Stimulated activated CD4-positive, alpha-beta T cell treated with anti-CD3 and anti-CD28 coated beads, Interleukin-15, amount 100 ng/mL, for 1 hour (primary cell): ENCODE data around the gene ACAD9.
"Not testable (repeated sequence)": the region's sequence is repeated elsewhere in the genome, so short reads cannot be mapped to it uniquely, and the experiment has no call there.

Experiments used
- DNase-seq, 2 donors: peaks; one replicate each; pipeline ENCODE4 v3.0.0-alpha.2; 2020; ENCODE audit warnings: low read depth in 1 of 2, low spot score in 1 of 2

ACAD9 gene

DNA sequence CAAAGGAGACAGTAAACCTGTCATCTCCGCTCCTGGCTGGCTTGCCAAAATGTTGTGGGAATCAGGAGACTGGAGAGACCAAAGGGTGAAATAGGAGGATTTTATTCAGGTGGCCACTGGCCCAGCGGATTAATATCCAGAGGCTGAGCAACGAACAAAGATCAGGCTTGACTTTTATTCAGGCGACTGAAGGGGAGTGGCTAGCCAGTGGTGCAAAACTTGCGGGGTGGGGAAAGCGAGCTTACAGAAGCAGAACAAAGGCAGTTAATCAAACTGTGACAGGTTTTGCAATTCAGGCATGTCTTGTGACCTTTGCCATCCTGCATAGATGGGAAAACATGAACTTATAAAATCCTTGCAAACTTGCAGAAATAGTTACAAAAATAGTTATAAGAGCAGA is 19.8 kb upstream of the ACAD9 start:
- no peak for DNase-seq

DNA sequence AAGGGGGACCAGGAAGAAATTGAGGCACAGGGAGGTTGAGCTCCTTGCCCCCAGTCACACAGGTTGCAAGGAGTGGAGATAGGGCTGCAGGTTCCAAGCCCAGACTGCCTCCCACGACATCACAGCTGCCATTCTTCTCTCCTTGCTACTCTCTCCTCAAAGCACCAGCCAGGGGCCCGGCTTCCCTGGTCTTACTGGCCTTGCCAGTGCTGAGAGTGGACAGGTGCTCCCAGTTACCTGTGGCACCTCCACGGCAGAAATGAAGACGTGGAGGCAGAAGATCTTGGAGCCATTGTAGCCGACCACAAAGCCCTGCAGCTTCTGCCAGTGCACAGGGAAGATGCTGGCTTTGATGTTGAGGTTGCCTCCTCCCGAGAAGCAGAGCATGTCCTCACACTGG is 17.9 kb upstream of the ACAD9 start:
- no peak for DNase-seq

DNA sequence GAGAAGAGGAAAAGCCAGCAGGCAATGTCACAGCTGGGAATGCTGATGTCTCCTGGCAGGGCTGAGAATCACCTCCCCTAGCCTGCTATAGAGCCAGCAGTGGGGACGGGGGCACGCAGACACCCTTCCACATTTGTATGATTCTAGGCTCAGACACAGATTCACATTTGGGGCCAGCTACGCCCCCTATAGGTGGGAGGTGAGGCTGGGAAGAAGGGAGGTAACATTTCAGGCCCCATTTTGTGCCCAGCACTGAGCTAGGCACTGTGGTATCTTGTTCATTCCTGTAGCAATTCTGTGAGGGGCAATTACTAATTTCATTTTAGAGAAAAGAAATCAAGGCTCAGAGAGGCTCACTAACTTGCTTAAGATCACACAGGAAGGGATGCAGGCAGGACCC is 15.9 kb upstream of the ACAD9 start:
- DNase-seq: no peak

DNA sequence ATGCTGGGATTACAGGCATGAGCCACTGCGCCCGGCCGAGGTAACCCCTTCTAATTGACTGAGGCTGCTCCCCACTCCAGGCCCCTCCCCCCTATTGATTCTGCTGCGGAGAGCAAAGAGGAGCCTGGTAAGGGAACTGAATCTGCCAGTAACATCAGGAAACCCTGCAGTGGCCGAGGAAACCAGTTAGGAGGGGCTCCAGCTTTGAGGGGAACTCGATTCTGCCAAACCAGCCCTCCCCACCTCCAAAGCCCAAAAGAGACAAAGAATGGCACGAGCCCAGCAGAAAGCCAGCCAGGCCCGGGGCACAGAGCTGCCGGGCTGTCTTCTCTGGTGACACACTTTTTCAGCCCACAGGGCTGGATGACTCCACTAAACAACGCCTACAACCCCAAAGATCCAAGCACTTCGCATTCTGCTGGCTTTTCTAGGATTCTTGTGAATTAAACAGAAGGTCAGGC is 15.0 kb upstream of the ACAD9 start:
- DNase-seq: no peak

DNA sequence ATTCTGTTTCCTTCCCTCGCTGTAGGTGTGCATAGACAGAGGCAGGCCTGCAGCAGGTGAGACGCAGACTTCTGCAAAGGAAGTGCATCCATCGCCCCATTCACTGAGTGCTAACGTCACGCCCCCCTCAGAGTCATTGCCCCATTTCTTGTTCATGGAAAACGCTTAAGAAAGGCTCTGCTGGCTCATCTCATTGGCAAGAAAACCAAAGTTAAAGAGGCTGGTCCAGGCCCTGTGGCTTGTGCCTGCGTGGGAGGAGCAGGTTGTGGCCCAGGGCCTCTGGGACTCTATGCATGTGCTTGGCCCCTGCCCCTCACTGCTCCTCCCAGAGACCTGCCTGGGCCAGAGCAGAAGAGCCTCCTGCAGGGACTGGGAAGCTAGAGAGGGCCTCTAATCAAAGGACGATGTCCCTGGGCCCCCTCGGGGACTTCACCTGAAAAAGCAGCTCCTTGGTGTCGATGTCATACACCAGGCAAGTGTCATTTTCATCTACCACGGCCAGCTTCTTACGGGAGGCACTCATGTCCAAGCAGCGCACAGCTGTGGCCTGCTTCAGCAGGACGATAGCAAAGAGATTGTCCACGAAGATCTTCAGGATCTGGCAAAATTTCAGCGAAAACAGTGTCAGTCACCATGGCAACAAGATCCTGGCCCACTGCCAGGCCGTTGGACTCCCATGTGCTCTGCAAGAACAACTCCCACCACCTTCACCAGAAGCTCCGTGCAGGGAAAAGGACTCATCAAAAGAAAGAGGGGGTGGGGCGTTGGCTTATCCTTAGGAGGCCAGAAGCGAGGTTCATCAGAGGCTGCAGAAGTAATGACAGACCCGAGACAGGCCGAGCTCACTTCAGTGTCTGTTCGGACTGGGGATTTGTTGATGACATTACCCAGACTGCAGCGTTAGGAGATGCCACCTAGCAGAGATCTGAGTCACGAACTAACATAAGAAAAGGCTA is 14.3 kb upstream of the ACAD9 start:
- not testable (repeated sequence) for DNase-seq

DNA sequence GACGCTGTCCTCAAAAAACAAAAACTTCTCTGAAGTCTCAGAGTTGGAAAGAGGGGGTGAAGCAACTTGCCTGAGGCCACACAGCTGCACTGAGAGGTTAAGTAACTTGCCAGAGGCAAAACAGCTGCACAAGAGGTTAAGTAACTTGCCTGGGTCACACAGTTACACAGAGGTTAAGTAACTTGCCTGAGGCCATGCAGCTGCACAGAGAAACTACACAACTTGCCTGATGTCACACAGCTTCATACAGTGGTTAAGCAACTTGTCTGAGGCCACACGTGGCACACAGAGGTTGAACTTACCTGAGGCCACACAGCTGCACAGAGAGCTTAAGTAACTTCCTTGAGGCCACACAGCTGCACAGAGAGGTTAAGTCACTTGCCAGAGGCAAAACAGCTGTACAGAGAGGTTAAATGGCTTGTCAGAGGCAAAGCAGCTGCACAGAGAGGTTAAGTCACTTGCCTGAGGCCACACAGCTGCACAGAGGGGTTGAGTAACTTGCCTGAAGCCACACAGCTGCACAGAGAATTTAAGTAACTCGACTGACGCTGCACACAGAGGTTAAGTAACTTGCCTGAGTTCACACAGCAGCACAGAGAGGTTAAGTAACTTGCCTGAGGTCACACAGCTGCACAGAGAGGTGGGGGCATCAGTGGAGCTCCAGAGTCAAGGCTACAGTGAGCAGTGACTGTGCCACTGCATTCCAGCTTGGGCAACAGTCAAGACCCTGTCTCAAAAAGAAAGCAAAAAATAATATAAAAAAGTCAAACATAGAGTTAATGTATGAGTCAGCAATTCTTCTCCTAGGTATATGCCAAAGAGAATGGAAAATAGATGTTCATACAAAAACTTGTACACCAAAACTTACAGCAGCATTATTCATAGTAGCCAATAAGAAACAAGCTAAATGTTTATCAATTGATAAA is 12.0 kb upstream of the ACAD9 start:
- no peak for DNase-seq

DNA sequence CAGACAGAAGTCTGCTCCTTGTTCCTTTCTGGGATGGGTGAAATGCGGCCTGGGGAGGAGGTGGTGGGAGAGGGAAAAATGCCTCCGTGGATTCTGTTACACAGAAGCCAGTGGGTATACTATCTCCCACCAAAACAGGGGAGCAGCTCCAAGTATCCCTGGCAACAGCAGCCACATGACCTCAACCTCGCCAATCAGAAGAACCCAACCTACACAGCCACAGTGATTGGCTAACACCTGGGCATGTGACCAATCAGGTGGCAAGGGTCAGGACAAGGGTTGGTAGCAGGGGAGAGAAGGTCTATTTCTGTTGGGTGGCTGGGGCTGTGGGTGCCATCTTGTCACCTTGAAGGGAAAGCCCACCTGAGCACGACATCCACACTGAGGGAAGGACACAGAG is 9.1 kb upstream of the ACAD9 start:
- DNase-seq: no peak

DNA sequence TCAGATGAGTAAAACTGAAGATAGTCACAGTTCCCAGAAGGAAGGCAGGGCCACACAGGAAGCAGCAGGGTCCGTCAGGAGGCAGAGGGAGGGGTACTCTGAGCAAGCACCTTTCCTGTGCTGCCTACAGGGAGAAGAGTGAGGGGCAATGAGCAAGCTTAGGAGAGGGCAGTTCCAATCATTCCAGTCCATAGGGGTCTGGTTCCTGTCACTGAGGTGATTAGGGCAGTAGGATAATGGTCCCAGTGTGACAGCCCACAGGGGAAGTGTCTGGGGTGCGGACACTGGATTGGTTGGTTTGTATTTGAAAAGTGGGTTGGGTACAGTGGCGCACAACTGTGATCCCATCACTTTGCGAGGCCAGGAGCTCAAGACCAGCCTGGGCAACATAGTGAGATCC is 7.1 kb upstream of the ACAD9 start:
- DNase-seq: no peak

DNA sequence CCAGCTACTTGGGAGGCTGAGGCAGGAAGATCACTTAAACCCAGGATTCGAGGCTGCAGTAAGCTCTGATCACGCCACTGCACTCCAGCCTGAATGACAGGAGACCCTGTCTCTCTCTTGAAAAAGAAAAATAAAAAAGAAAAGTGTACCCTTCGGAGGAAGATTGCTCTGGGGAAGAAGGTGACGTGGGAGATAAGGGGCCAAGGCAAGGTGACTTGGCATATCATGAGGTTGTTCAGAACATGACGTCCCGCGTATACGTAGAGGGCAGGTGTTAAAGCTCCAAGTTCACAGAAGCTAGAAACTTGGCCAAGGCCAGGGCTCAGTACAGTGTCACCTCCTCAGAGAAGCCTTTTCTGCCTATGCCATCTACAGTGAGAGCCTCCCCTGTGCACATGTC is 6.7 kb upstream of the ACAD9 start:
- DNase-seq: no peak

DNA sequence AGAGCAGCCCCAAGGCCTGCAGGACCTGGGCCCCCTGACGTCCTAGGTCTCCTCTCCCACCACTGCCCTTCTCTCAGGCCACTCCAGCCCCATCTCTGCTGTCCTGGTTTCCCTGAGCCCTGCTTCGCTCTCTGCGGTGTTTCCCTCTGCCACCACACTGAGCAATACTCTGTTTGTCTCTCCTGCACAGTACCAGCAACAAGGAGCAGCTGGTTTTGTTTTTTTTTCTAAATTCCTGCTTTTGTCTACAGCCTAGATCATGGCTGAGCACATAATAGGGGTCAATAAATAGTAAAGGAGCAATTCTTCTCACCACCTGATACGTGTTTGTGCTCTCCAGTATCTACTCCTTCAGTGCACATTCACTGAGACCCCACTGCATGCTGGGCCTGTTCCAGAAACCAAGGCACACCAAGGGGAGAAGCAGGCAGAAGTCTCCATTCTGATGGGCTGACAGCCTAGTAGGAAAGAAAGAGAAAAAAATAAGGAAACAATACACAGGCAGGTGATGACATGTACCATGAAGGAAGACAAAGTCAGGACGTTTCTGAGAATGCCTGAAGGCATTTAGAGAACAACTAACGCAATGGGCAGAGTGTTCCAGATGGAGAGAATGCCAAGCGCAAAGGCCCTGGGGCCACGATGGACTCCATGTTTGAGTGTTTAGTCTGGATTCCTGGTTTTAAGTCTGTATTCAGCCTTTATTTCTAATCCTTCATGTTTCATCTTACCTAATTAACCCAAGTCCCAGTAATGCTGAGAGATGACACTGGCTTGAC is 6.0 kb upstream of the ACAD9 start:
- no peak for DNase-seq

DNA sequence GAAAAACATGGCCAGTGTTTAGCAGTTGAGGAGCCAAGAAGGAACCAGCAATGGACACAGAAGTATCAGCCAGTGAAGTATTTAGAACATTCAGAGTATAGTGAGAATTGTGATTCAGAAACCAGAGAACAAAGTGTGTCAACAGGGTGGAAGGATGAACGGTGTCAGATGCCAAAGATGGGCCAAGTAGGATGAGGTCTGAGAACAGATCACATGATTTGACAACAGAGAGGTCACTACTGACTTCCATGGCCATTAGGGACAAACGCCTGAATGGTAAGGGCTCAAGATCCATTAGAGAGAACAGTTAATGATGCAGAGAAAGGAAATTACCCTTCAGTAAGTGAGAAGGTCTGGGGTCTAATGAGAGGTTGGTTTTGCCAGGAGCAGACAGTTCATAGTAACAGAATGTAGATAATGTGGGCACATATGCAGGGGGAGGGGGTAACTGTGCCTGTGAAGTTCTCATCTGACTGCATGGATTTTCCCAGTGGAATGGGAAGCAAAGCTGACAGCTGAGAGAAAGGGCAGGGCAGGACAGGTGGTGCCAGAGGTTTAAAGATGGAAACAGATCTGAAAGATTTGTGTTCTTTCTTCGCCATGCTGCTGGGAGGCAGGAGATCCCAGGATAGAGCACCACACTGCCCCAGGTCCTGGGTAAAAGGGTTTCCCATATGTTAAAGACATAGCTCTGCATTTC is 4.8 kb upstream of the ACAD9 start:
- DNase-seq: no peak

DNA sequence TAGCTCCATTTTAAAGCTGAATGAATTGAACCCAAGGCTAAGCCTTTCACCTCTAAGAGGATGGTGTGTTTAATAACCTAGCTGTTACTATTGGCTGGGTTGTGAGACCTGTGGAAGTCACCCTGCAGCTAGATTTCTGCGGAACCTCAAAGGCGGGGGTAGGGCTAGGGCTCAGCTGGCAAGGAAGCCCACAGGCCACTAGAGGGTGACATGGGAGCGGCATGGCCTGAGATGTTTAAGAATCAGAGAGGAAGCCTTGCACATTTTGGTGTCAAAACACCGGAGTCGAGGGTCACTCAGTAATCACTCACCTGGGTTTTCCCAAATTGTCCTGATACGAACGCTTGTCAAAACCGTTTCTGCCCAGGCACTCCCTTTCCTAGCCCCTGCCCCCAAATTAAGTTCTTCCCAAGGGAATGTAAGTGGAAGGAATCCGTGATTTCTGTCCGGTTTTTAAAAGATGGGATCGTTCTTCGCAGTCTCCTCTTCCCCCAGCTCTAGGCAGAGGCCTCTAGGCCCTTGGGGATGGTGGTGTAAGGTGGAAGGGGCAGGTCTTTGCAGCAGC is 3.8 kb upstream of the ACAD9 start:
- DNase-seq: peak; percentile 38 to 42

DNA sequence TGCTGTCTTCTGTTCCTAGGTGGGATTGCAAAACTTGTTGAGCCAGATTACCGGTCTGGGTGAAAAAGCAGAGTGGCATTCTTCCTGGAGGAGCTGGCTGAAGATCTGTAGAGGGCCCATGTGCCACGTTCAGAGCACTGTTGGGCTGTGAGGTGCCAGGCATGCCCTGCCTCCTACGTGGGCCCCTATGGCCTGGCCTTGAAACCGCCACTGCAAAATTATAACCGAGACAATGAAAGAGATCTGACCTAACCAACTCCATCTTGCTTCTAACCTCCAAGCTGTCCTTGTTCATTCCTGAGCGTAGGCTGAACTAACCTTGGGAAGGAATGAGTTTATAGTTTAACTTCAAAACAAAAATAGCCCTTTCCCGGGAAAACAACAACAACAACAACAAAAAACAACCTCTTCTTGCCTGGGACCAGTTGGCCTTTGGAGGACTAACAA is 1.4 kb upstream of the ACAD9 start:
- no peak for DNase-seq

DNA sequence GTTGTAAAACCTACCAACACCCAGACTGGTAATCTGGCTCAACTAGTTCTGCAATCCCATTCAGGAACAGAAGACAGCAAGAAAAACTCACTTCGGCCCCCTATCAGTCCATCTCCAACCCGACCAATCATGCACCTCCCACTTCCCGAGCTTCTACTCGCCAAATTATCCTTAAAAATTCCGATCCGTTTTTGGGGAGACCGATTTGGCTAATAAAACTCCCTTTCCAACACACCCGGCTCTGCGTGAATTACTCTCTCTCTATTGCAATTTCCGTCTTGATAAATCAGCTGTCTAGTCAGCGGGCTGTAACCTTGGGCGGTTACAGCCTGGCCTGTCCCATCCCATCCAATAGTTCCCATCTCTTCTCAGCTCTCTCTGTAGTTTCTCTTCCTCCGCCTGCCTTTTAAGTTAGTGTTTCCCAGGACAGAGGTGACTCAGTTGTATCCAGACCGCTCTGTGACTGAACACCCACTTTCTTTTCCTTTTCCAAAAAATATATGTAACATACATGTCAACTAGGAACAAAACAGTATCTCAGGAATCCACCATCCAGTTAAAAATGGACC is 780 bp upstream of the ACAD9 start:
- DNase-seq: peak in 1 of 2 donors; percentile 3

DNA sequence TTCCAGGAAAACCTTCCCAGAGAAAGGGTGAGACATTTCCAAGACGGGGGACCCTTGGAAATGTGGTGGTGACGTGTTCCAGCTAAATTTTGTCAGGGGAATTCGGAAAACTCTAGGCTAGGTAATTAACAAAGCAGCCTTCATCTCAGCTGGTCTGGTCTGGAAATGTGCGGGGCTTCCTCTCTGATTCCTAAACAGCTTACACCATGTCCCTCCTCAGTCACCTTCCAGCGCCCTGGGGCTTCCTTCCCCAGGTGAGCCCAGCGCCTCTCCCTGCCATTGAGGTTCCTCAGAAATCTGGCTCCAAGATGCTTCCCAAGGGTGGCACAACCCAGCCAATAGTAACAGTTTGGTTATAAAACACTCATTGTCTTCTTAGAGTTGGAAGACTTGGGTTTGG is 571 bp downstream of the ACAD9 start:
- DNase-seq: no peak

DNA sequence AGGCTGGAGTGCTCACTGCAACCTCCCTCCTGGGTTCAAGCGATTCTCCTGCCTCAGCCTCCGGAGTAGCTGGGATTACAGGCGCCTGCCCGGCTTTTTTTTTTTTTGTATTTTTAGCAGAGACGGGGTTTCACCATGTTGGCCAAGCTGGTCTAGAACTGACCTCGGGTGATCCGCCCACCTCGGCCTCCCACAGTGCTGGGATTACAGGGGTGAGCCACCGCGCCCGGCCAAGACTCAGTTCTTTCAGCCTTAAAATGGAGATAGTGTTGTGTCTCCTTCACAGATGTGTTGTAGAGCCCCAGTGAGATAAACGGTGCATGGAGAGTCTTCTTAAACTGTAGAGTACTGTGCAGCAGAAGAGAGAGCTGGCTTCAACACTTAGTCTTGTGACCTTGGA is 1.0 kb downstream of the ACAD9 start:
- not testable (repeated sequence) for DNase-seq

DNA sequence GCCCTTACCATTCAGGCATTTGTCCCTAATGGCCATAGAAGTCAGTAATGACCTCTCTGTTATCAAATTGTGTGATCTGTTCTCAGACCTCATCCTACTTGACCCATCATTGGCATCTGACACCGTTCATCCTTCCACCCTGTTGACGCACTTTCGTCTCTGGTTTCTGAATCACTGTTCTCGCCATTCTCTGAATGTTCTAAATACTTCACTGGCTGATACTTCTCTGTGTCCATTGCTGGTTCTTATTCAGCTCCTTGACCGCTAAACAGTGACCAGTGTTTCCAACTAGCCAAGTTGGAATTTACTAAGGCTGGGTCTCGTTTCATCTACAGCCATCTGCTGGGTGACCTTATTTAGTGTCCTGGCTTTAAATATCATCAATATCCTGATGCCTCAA is 2.2 kb downstream of the ACAD9 start:
- no peak for DNase-seq

DNA sequence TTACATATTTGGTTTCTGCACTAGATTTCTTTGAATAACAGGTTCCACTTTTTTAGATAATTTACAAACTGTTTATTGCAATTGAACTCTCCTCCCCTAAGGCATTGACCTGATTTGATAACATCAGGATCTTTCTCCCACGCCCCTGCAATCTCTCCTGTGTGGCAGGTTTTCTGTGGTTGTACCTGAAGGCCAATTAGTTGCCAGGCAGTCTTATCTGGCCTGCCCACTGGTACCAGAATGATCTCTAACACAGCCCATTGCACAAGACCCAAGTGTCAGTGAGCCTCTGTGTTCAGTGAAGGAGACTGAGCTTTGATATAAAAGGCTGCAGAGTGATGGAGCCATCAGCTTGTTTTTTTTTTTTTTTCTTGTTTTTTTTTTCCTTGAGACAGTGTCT is 3.3 kb downstream of the ACAD9 start:
- DNase-seq: no peak

DNA sequence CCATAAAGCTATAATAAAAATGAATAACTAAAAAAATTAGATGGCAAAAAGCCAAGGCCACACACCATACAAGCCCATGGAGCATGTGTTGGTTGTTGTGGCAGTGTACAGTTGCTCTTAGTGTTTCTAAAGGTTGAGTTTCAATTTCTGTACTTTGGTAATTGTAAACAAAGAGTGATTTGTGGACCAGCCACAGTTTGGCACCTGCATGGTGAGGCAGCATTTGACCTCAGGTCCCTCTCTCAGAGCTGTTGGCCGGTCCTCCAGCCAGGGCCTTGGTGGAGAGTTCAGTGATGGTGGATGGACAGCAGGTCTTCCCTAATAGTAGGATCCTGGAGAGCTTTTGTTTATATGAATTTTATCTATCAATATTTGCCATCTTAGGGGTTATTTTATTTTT is 5.6 kb downstream of the ACAD9 start:
- no peak for DNase-seq
